Activated T-helper 17 cell treated with anti-CD3 and anti-CD28 coated beads, Interleukin-2, amount 50 U/mL, for 72 hours (primary cell): ENCODE results near the gene GPRC5C. TPM values are rescaled to one million over a fixed set of nuclear protein-coding genes. Genes with fewer than 3 reads are reported as not detected.

Experiments
- ATAC-seq: fragments of 150-1000 bp; cut with Tn5 transposase; replicated peaks from 2 replicates; pipeline ENCODE4 v1.10.0; 2021; ENCODE audit warnings: mild to moderate bottlenecking, moderate library complexity
- H3K27ac Mint-ChIP-seq: one replicate; pipeline ENCODE4 v1.8.0; 2022; ENCODE audit warnings: mixed read lengths
- H3K27me3 Mint-ChIP-seq: one replicate; pipeline ENCODE4 v1.8.0; 2022; ENCODE audit warnings: mixed read lengths
- H3K36me3 Mint-ChIP-seq: one replicate; pipeline ENCODE4 v1.8.0; 2022; ENCODE audit warnings: low read depth, mild to moderate bottlenecking, mixed read lengths
- H3K4me1 Mint-ChIP-seq: one replicate; pipeline ENCODE4 v1.8.0; 2022; ENCODE audit warnings: mixed read lengths
- H3K4me3 Mint-ChIP-seq: one replicate; pipeline ENCODE4 v1.8.0; 2022; ENCODE audit warnings: mild to moderate bottlenecking, mixed read lengths
- H3K9me3 Mint-ChIP-seq: one replicate; pipeline ENCODE4 v1.8.0; 2022; ENCODE audit warnings: mixed read lengths
- total RNA-seq, 2 donors: library from RNA; stranded (reverse); gene quantifications; one replicate each; pipeline ENCODE4 v1.2.3, GENCODE V29; 2022

Gene GPRC5C
- total RNA-seq, 2 donors from 2014 or later = 5.0 TPM; not detected in 1

GRCh38 chr17:74449773-74450172, 17.9 kb downstream of the GPRC5C start:
- Mint-ChIP-seq H3K4me3 (no peak overlapping the region), H3K27me3 (no peaks in the 10 kb centered on the region), H3K9me3 (no peaks in the 10 kb centered on the region), H3K36me3 (no peaks in the 10 kb centered on the region), H3K27ac (peak overlapping the region; percentile 32), H3K4me1 (peaks cover 5% of the 10 kb centered on the region)
- no peak for ATAC-seq

DNA sequence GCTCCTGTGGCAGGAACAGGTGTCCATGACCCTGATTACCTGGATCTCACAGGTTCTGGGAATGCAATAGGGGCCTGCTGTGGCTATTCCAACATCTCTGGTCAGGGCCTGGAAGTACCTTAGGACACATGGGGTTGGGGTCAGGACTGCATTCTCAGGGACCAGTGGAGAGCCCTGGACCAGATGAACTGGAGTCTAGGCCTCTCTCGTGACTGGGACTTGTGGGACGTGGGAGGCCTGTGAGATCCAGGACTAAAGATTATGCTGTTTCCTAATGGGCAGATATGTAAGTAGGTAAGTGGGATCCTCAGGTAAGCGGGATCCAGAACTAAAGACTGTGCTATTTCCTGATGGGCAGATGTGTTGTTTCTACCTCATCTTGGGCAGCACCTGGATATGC, 18.3 kb downstream of the GPRC5C start:
- no peaks in the 10 kb centered on the region for H3K36me3 Mint-ChIP-seq
- H3K4me1 Mint-ChIP-seq = peaks cover 5% of the 10 kb centered on the region
- H3K9me3 Mint-ChIP-seq = no peaks in the 10 kb centered on the region
- no peaks in the 10 kb centered on the region for H3K27me3 Mint-ChIP-seq
- no peak overlapping the region for H3K4me3 Mint-ChIP-seq
- H3K27ac Mint-ChIP-seq = peak overlapping the region; percentile 32
- ATAC-seq = no peak

DNA sequence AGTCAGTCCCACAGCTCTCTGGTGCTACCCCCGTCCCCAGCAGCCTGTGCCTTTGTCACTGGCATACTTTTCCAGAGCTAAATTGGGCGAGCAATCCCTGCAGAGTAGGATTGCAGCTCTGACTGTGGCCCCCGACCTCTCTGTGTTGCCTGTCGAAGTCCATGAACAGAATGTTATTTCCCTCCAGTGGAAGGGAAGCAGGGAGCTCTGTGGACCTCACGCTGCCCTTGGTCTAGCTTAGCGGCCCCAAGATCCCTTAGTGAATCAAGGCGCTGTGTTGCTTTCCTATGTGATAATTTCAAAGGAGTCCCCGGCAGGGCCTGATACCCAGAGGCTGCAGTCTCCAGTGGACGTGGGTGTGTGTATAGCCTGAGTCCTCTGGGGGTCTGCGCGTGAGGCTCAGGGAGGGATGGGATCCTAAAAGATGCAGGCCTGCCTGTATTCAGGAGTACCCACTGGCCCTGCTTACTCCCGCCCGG, 19.1 kb downstream of the GPRC5C start:
- no peak overlapping the region for H3K4me3 Mint-ChIP-seq
- ATAC-seq = no peak
- H3K27ac Mint-ChIP-seq = no peak overlapping the region
- no peaks in the 10 kb centered on the region for H3K9me3 Mint-ChIP-seq
- H3K36me3 Mint-ChIP-seq = no peaks in the 10 kb centered on the region
- no peaks in the 10 kb centered on the region for H3K27me3 Mint-ChIP-seq
- H3K4me1 Mint-ChIP-seq = peaks cover 5% of the 10 kb centered on the region

DNA sequence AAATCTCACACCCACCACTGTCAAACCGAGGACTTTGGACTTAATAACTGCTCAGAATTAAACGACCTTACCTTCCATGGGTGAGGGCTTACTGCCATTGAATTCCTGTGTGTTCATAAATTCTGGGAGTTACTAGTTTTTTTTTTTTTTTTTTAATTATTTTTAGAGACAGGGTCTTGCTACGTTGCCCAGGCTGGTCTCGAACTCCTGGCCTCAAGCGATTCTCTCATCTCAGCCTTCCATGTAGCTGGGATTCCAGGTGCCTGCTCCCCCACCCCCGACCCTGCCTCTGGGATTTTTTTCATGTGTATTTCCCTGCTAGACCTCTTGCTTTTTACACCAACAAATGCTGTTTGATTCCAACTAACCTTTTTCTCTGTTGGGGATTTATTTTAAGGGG, 19.7 kb downstream of the GPRC5C start:
- Mint-ChIP-seq H3K27ac (no peak overlapping the region), H3K27me3 (no peaks in the 10 kb centered on the region), H3K9me3 (no peaks in the 10 kb centered on the region), H3K36me3 (no peaks in the 10 kb centered on the region), H3K4me1 (peaks cover 5% of the 10 kb centered on the region), H3K4me3 (no peak overlapping the region)
- no peak for ATAC-seq

- Mint-ChIP-seq H3K4me1 (peaks cover 5% of the 10 kb centered on the region), H3K9me3 (no peaks in the 10 kb centered on the region), H3K4me3 (peak overlapping the region; percentile 39), H3K27ac (no peak overlapping the region), H3K27me3 (no peaks in the 10 kb centered on the region), H3K36me3 (no peaks in the 10 kb centered on the region)
- ATAC-seq = no peak
Observed at GRCh38 chr17:74452033-74452840, 20.3 kb downstream of the GPRC5C start.

DNA sequence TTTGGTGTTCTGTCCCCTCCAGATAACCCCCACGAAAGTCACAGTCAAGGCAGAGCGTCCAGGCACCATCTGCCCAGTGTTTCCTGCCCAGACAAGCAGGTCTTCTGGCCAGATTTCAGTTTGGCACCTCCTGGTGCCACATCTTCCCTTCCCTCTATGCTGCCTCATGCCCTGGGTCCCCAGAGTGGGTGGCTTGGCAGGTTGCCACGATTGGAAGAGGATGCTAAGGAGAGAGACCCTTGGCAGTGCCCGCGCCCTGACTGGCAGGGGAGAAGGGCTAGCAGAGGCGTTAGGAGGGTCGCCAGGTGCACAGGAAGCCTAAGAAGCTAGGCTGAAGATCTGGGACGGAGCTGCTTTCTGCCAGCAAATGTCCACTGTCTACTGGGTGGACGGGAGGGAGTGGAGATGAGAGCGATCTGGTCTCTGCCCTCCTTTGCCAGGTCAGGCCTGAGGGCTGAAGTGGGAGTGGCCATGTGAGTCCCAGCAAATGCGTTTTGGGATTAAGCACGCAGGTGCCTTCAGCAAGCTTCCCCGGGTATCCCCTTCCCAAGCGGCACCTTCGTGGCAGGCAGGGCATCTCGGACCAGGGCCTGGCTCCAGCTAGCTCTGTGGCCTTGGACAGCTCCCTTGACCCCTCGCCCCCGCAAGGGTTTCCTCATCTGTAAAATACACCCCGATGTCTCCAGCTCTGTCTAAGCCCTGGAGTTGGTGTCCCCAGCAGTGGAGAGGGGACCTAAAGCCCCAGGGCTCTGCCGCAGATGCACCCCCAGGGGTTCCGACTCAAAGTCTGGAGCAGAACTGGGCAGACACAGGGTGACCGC, 21.2 kb downstream of the GPRC5C start:
- Mint-ChIP-seq H3K27ac (no peak overlapping the region), H3K4me1 (peaks cover 8% of the 10 kb centered on the region), H3K9me3 (no peaks in the 10 kb centered on the region), H3K4me3 (peak overlapping the region; percentile 39), H3K27me3 (no peaks in the 10 kb centered on the region), H3K36me3 (no peaks in the 10 kb centered on the region)
- no peak for ATAC-seq

DNA sequence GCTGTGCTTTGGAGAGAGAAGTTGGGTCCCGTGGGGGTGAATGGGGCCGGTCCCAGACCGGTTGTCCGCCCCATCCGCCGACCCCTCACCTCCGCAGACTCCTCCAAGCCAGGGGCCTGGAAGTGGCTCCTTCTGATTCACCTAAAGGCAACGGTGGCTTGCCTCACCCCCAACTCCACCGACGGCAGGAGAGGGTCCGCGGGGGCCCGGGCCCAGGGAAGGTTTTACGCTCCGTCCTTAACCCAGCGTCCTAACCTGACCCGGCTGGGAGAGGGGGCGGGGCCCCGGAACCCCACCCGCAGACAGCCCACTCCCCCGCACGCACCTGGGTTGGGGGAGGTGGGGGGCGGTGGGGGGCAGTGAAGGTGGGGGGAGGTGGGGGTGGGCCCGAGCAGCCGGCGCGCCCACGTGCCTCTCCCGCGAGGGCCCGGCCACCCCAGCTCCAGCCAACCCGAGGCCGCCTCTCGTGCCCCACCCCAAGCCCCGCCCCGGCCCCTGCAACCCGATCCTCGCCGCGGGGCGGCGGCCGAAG, 21.8 kb downstream of the GPRC5C start:
- Mint-ChIP-seq H3K27me3 (no peaks in the 10 kb centered on the region), H3K27ac (no peak overlapping the region), H3K9me3 (no peaks in the 10 kb centered on the region), H3K36me3 (no peaks in the 10 kb centered on the region), H3K4me3 (no peak overlapping the region), H3K4me1 (peaks cover 8% of the 10 kb centered on the region)
- peak; percentile 97 for ATAC-seq

- Mint-ChIP-seq H3K27ac (no peak overlapping the region), H3K36me3 (no peaks in the 10 kb centered on the region), H3K4me3 (peak overlapping the region; percentile 33), H3K9me3 (no peaks in the 10 kb centered on the region), H3K4me1 (peaks cover 8% of the 10 kb centered on the region), H3K27me3 (no peaks in the 10 kb centered on the region)
- peak; percentile 32 for ATAC-seq
Observed at GRCh38 chr17:74454197-74455024, 22.5 kb downstream of the GPRC5C start.

- Mint-ChIP-seq H3K4me3 (peak overlapping the region; percentile 33), H3K27ac (no peak overlapping the region), H3K4me1 (peaks cover 8% of the 10 kb centered on the region), H3K27me3 (no peaks in the 10 kb centered on the region), H3K9me3 (no peaks in the 10 kb centered on the region), H3K36me3 (no peaks in the 10 kb centered on the region)
- no peak for ATAC-seq
Observed at GRCh38 chr17:74455025-74455545, 23.2 kb downstream of the GPRC5C start.

DNA sequence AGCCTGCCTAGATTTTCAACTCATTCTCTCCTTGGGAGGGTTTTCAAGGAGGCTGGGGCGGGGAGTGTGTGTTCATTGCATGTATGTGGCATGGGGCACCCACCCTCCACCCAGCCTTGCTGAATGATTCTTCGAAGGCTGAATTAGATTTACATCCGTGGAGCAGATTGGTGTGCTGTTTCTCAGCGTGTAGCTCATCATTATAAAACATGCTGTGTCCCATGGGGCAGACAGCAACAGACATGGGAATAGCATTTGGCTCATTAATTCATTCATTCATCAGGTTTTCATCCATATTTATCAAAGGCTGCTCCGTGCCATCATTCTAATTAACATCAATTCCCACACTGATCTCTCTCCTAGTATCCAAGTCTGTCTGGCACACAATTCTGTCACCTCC, 23.9 kb downstream of the GPRC5C start:
- Mint-ChIP-seq H3K9me3 (no peaks in the 10 kb centered on the region), H3K27me3 (no peaks in the 10 kb centered on the region), H3K4me3 (no peak overlapping the region), H3K36me3 (no peaks in the 10 kb centered on the region), H3K27ac (no peak overlapping the region), H3K4me1 (peaks cover 8% of the 10 kb centered on the region)
- no peak for ATAC-seq

DNA sequence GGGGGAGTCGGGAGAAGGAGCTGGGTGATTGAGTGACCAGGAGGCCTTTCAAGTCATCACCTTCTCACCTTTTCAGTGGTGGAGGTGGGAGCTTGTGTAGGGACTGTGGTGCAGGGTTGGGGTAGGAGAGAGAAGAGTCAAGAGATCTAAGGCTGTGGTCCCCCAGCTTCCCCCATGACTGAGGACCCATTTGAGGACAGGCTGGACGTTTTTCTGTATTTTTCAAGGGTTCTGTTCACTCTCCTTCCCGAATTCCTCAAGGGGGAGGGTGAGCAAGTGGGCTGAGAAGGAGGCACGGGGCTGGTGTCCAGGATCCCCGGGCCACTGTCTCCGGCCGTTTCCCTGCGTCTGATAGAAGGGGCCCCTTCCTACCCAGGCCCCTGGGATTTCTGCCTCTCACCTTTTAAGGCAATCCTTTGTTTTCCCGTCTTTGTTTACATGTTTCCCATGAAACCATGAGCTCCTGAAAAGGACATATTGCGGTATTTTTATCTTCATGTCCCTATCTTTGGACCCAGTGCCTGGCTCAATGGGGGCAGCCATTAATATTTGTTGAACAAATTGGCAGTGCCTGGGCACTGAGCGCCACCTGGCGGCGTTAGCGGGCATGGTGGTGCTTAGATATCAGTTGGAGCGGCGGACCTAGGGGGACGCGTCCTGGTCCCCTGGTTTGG, 25.4 kb downstream of the GPRC5C start:
- Mint-ChIP-seq H3K4me3 (no peak overlapping the region), H3K27me3 (no peaks in the 10 kb centered on the region), H3K4me1 (peaks cover 8% of the 10 kb centered on the region), H3K36me3 (no peaks in the 10 kb centered on the region), H3K9me3 (no peaks in the 10 kb centered on the region), H3K27ac (no peak overlapping the region)
- peak; percentile 54 for ATAC-seq

- ATAC-seq = no peak
- peaks cover 5% of the 10 kb centered on the region for H3K4me1 Mint-ChIP-seq
- H3K36me3 Mint-ChIP-seq = no peaks in the 10 kb centered on the region
- H3K27me3 Mint-ChIP-seq = no peaks in the 10 kb centered on the region
- H3K4me3 Mint-ChIP-seq = no peak overlapping the region
- no peaks in the 10 kb centered on the region for H3K9me3 Mint-ChIP-seq
- no peak overlapping the region for H3K27ac Mint-ChIP-seq
Observed at GRCh38 chr17:74457820-74458166, 25.9 kb downstream of the GPRC5C start.

GRCh38 chr17:74458835-74459234, 26.9 kb downstream of the GPRC5C start:
- no peak for ATAC-seq
- H3K27me3 Mint-ChIP-seq = no peaks in the 10 kb centered on the region

More at GRCh38 chr17:74458835-74459234, 26.9 kb downstream of the GPRC5C start:
- no peak overlapping the region for H3K4me3 Mint-ChIP-seq
- no peak overlapping the region for H3K27ac Mint-ChIP-seq
- peaks cover 13% of the 10 kb centered on the region for H3K4me1 Mint-ChIP-seq
- no peaks in the 10 kb centered on the region for H3K36me3 Mint-ChIP-seq
- no peaks in the 10 kb centered on the region for H3K9me3 Mint-ChIP-seq
